Nephron (organoid): ENCODE results near the gene ULK4.

ENCODE experiments used
- H3K27ac Mint-ChIP-seq, 3 experiments: 2 replicates each; pipeline ENCODE4 v1.8.0; 2020; ENCODE audit warnings: mixed read lengths in 3 of 3, mild to moderate bottlenecking in 2 of 3, moderate library complexity in 1 of 3
- H3K27me3 Mint-ChIP-seq: 2 replicates; pipeline ENCODE4 v1.8.0; 2021; ENCODE audit warnings: low read depth, mild to moderate bottlenecking, moderate library complexity, mixed read lengths
- H3K36me3 Mint-ChIP-seq: 2 replicates; pipeline ENCODE4 v1.8.0; 2020; ENCODE audit warnings: low read depth, mixed read lengths
- H3K4me1 Mint-ChIP-seq: 2 replicates; pipeline ENCODE4 v1.8.0; 2020; ENCODE audit warnings: mixed read lengths
- H3K4me3 Mint-ChIP-seq, 3 experiments: 2 replicates each; pipeline ENCODE4 v1.8.0; 2020; ENCODE audit warnings: mild to moderate bottlenecking in 3 of 3, mixed read lengths in 3 of 3, moderate library complexity in 2 of 3
- H3K9me3 Mint-ChIP-seq: 2 replicates; pipeline ENCODE4 v1.8.0; 2020; ENCODE audit warnings: mixed read lengths
- TF ChIP-seq, protein P1 (sequence below), 3 experiments: fragments of 200-600 bp; sonication (generic); IDR thresholded peaks; one replicate each; pipeline ENCODE4 v1.5.0; 2021; ENCODE audit warnings: antibody characterized with exemption in 3 of 3; ENCODE audit not compliant: unreplicated experiment in 3 of 3

Gene ULK4

DNA sequence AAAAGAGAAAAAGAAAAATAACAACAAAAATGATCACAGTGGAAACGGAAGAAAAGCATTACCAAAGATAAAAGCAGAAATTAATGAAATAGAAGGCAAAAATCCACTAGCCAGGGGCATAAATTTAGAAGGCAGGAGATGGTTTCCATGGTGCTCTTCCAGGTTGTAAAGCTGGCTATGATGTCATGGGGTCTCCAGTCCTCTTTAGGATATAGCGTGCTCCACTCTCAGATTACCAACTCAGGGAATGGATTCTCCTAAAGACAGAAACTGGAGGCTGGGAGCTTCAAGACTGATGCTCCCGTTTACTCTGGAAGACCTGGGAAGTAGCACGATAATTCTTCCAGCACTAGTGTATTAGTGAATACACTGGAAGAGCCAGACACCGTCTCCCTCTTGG, 10.9 kb upstream of the ULK4 start:
- TF ChIP-seq, protein P1, sequence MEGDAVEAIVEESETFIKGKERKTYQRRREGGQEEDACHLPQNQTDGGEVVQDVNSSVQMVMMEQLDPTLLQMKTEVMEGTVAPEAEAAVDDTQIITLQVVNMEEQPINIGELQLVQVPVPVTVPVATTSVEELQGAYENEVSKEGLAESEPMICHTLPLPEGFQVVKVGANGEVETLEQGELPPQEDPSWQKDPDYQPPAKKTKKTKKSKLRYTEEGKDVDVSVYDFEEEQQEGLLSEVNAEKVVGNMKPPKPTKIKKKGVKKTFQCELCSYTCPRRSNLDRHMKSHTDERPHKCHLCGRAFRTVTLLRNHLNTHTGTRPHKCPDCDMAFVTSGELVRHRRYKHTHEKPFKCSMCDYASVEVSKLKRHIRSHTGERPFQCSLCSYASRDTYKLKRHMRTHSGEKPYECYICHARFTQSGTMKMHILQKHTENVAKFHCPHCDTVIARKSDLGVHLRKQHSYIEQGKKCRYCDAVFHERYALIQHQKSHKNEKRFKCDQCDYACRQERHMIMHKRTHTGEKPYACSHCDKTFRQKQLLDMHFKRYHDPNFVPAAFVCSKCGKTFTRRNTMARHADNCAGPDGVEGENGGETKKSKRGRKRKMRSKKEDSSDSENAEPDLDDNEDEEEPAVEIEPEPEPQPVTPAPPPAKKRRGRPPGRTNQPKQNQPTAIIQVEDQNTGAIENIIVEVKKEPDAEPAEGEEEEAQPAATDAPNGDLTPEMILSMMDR (IDR thresholded peaks at IDR 0.05; ENCODE audit: unreplicated experiment in 3 of 3), result no peak
- no peaks in the 10 kb centered on the region for H3K9me3 Mint-ChIP-seq
- no peaks in the 10 kb centered on the region for H3K4me1 Mint-ChIP-seq
- no peak overlapping the region for H3K27ac Mint-ChIP-seq
- H3K27me3 Mint-ChIP-seq, result peaks cover 7% of the 10 kb centered on the region
- no peak overlapping the region for H3K4me3 Mint-ChIP-seq
- no peaks in the 10 kb centered on the region for H3K36me3 Mint-ChIP-seq

DNA sequence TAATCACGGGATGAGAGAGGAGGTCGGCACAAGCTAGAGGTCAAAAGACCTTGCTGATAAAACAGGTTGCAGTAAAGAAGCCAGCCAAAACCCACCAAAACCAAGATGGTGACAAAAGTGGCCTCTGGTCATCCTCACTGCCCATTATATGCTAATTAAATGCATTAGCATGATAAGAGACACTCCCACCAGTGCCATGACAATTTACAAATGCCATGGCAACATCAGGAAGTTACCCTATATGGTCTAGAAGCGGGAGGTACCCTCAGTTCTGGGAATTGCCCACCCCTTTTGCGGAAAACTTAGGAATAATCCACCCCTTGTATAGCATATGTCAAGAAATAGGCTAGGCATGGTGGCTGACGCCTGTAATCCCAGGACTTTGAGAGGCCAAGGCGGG, 4.3 kb upstream of the ULK4 start:
- H3K36me3 Mint-ChIP-seq, result no peaks in the 10 kb centered on the region
- no peak overlapping the region for H3K27ac Mint-ChIP-seq
- peaks cover 10% of the 10 kb centered on the region for H3K27me3 Mint-ChIP-seq
- H3K4me1 Mint-ChIP-seq, result no peaks in the 10 kb centered on the region
- TF ChIP-seq, protein P1 (IDR thresholded peaks at IDR 0.05; ENCODE audit: unreplicated experiment in 3 of 3), result no peak
- H3K9me3 Mint-ChIP-seq, result no peaks in the 10 kb centered on the region
- no peak overlapping the region for H3K4me3 Mint-ChIP-seq

DNA sequence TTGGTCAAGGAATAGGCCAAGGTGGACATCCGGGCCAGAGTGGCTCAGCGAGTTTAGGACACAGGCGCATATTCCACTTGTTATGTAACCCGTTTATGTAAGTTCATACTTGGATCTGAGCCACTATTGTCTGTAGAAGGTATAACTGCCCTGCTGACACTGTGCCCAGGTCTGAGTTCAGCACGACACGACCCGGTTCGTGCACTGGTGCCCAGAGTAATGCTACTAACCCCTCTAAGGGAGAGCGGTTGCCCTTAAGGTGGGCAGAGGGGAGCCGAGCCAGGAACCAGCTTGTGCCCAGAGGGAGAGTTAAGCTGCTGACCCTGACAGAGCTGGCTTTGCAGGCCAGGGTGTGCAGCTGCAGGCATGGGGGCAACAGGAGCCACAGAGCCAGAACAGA, 1.9 kb upstream of the ULK4 start:
- peak overlapping the region in 2 of 3 experiments; percentile 19 to 25 for H3K4me3 Mint-ChIP-seq
- no peaks in the 10 kb centered on the region for H3K36me3 Mint-ChIP-seq
- peaks cover 6% of the 10 kb centered on the region for H3K4me1 Mint-ChIP-seq
- H3K9me3 Mint-ChIP-seq, result no peaks in the 10 kb centered on the region
- H3K27me3 Mint-ChIP-seq, result peaks cover 11% of the 10 kb centered on the region
- H3K27ac Mint-ChIP-seq, result no peak overlapping the region
- TF ChIP-seq, protein P1 (IDR thresholded peaks at IDR 0.05; ENCODE audit: unreplicated experiment in 3 of 3), result no peak

- no peaks in the 10 kb centered on the region for H3K36me3 Mint-ChIP-seq
- H3K4me1 Mint-ChIP-seq, result peaks cover 6% of the 10 kb centered on the region
- TF ChIP-seq, protein P1 (IDR thresholded peaks at IDR 0.05; ENCODE audit: unreplicated experiment in 3 of 3), result no peak
- H3K9me3 Mint-ChIP-seq, result no peaks in the 10 kb centered on the region
- H3K4me3 Mint-ChIP-seq, result peak overlapping the region; percentile 97 to 100 (median 99)
- peak overlapping the region; percentile 68 to 95 (median 90) for H3K27ac Mint-ChIP-seq
- peaks cover 7% of the 10 kb centered on the region for H3K27me3 Mint-ChIP-seq
Observed at GRCh38 chr3:41960826-41961750, 815 bp downstream of the ULK4 start.

DNA sequence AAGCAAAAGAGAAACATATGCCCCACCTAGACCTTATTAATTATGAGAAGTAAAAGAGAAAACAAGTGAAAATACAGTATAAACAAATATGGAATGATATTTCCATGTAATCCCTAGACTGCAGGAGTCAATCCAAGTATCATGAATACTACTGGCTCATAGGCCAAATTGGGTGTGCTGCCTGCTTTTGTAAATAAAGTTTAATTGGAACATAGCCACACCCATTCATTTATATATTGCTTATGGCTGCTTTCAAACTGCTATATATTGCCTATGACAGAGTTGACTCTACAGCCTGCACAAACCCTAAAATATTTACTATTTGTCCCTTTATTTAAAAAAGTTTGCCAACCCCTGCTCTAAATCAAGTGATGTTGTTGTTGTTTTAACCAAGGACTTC, 5.3 kb downstream of the ULK4 start:
- Mint-ChIP-seq H3K9me3 (no peaks in the 10 kb centered on the region), H3K27me3 (peaks cover 4% of the 10 kb centered on the region), H3K4me3 (no peak overlapping the region), H3K36me3 (peaks cover 5% of the 10 kb centered on the region), H3K4me1 (peaks cover 6% of the 10 kb centered on the region), H3K27ac (no peak overlapping the region)
- TF ChIP-seq, protein P1 (IDR thresholded peaks at IDR 0.05; ENCODE audit: unreplicated experiment in 3 of 3), result no peak

DNA sequence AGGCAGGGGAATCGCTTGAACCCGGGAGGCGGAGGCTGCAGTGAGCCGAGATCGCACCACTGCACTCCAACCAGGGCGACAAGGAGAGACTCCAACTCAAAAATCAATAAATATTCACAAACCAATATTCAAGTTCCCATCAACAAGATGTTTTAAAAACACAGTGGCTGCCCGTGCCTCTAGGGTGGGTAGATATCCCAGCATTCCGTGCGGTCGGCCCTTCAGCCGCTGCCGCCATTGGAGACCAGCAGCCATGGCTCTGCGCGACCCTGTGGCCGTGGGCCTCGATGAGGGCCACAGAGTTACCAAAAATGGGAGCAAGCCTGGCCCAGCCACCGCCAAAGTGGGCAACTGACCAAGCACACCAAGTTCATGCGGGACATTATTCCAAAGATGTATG, 6.7 kb downstream of the ULK4 start:
- TF ChIP-seq, protein P1 (IDR thresholded peaks at IDR 0.05; ENCODE audit: unreplicated experiment in 3 of 3), result no peak
- peaks cover 3% of the 10 kb centered on the region for H3K9me3 Mint-ChIP-seq
- no peak overlapping the region for H3K27ac Mint-ChIP-seq
- no peaks in the 10 kb centered on the region for H3K27me3 Mint-ChIP-seq
- no peaks in the 10 kb centered on the region for H3K4me1 Mint-ChIP-seq
- H3K4me3 Mint-ChIP-seq, result no peak overlapping the region
- peaks cover 13% of the 10 kb centered on the region for H3K36me3 Mint-ChIP-seq
